GM12878 (cell line): Measurements from ENCODE around the gene ZNF804B. TPM values are rescaled to one million over a fixed set of nuclear protein-coding genes. Genes with fewer than 3 reads are reported as not detected.

Experiments used
- ATAC-seq: fragments of 200-7000 bp; cut with Tn5 transposase; 3 replicates; pipeline ENCODE4 v1.9.1; 2020; ENCODE audit warnings: mild to moderate bottlenecking, moderate library complexity
- BruUV-seq: library from RNA; stranded (reverse); fragments of 400-500 nt; replicated peaks from 2 replicates; lab custom pipeline; 2021; lab: Mats Ljungman, UMichigan
- CTCF ChIA-PET: fragments of 300-600 bp; sonication (Branson Sonifier 250); formaldehyde crosslinking; extraction: SDS; loops from one replicate; lab custom pipeline; 2021; ENCODE audit warnings: inconsistent platforms; lab: Yijun Ruan, JAX
- POLR2A ChIA-PET: fragments of 350-600 bp; formaldehyde crosslinking; extraction: SDS; loops from one replicate; lab custom pipeline; 2021; ENCODE audit warnings: inconsistent platforms; lab: Charles Lee
- RAD21 ChIA-PET: fragments of 300-600 bp; sonication (Branson Sonifier 250); formaldehyde crosslinking; loops from one replicate; lab custom pipeline; 2023; ENCODE audit warnings: antibody characterized with exemption; ENCODE audit not compliant: unreplicated experiment; lab: Charles Lee
- SMC1A ChIA-PET: fragments of 300-600 bp; sonication (Branson Sonifier 250); formaldehyde crosslinking; loops from one replicate; lab custom pipeline; 2023; ENCODE audit not compliant: unreplicated experiment, uncharacterized antibody; lab: Charles Lee
- DNase-seq: peaks from one replicate; pipeline ENCODE4 v3.0.0-alpha.2; 2011; ENCODE audit warnings: low read depth, low spot score
- FAIRE-seq: peaks from 3 replicates; lab custom pipeline; 2011; peaks lifted over from hg19 to GRCh38; lab: Jason Lieb, UNC
- H2AFZ ChIP-seq: 2 replicates; pipeline ENCODE4 v1.6.0; 2011; ENCODE audit warnings: low read depth, low read length, control low read depth; ENCODE audit not compliant: control insufficient read depth
- H3K27ac ChIP-seq: 2 replicates; pipeline ENCODE4 v1.5.1; 2011; ENCODE audit warnings: control low read depth; ENCODE audit not compliant: control insufficient read depth, insufficient read depth
- H3K27me3 ChIP-seq, 2 experiments: replicated peaks in 1 of 2; 2 replicates each; pipeline versions ENCODE4 v1.6.0 to v1.6.1; 2011; ENCODE audit warnings: low read length in 1 of 2; ENCODE audit not compliant: control insufficient read depth in 2 of 2, insufficient read depth in 2 of 2
- H3K36me3 ChIP-seq, 2 experiments: 2 replicates each; pipeline ENCODE4 v1.5.1; 2011; ENCODE audit warnings: low read length in 1 of 2; ENCODE audit not compliant: control insufficient read depth in 2 of 2, insufficient read depth in 2 of 2
- H3K4me1 ChIP-seq: 2 replicates; pipeline ENCODE4 v1.6.1; 2011; ENCODE audit warnings: mild to moderate bottlenecking, low read length, moderate library complexity, mixed read lengths; ENCODE audit not compliant: control insufficient read depth, insufficient read depth
- H3K4me2 ChIP-seq: 2 replicates; pipeline ENCODE4 v1.6.0; 2011; ENCODE audit warnings: control low read depth; ENCODE audit not compliant: control insufficient read depth, insufficient read depth
- H3K4me3 ChIP-seq: fragments of 200-600 bp; sonication (generic); 2 replicates; pipeline ENCODE4 v1.5.1; 2016
- H3K79me2 ChIP-seq: 2 replicates; pipeline ENCODE4 v1.6.0; 2011; ENCODE audit warnings: low read length; ENCODE audit not compliant: control insufficient read depth, insufficient read depth
- H3K9ac ChIP-seq: 2 replicates; pipeline ENCODE4 v1.8.0; 2011; ENCODE audit warnings: low read length, control low read depth, mixed read lengths; ENCODE audit not compliant: control insufficient read depth, insufficient read depth
- H3K9me3 ChIP-seq: replicated peaks from 3 replicates; pipeline ENCODE4 v1.5.1; 2011; ENCODE audit warnings: mild to moderate bottlenecking, low read length; ENCODE audit not compliant: control insufficient read depth, insufficient read depth
- H4K20me1 ChIP-seq: 2 replicates; pipeline ENCODE4 v1.6.0; 2011; ENCODE audit not compliant: control insufficient read depth, insufficient read depth
- CEBPB ChIP-seq, 2 experiments: fragments of 150-350 bp in 1 of 2; IDR thresholded peaks; 2 replicates each; pipeline ENCODE4 v1.6.1; 2012 to 2014; ENCODE audit warnings: low read depth in 2 of 2, low read length in 2 of 2, borderline replicate concordance in 1 of 2, inconsistent platforms in 1 of 2
- CHD2 ChIP-seq: IDR thresholded peaks from 2 replicates; pipeline ENCODE4 v1.6.1; 2011; ENCODE audit warnings: low read depth, low read length, improper control_type of control experiment, borderline replicate concordance
- CREM ChIP-seq: IDR thresholded peaks from 2 replicates; pipeline ENCODE4 v1.6.1; 2014; ENCODE audit warnings: antibody characterized with exemption, low read depth
- HDAC2 ChIP-seq: fragments of 200-600 bp; sonication (generic); IDR thresholded peaks from 2 replicates; pipeline ENCODE4 v1.6.1; 2017
- IRF4 ChIP-seq: IDR thresholded peaks from 2 replicates; pipeline ENCODE4 v1.6.1; 2011; ENCODE audit warnings: low read depth, low read length
- JUNB ChIP-seq: IDR thresholded peaks from 2 replicates; pipeline ENCODE4 v1.6.1; 2016; ENCODE audit warnings: antibody characterized with exemption, mild to moderate bottlenecking
- JUND ChIP-seq: IDR thresholded peaks from 2 replicates; pipeline ENCODE4 v1.6.1; 2012; ENCODE audit warnings: low read depth, mild to moderate bottlenecking, low read length, improper control_type of control experiment, moderate library complexity
- LARP7 ChIP-seq: fragments of 450-650 bp; IDR thresholded peaks from 2 replicates; pipeline ENCODE4 v1.6.1; 2017; ENCODE audit warnings: mild to moderate bottlenecking
- PML ChIP-seq: IDR thresholded peaks from 2 replicates; pipeline ENCODE4 v1.6.1; 2012; ENCODE audit warnings: low read length, inconsistent platforms
- ZNF207 ChIP-seq: fragments of 450-650 bp; IDR thresholded peaks from 2 replicates; pipeline ENCODE4 v1.6.1; 2014; ENCODE audit warnings: antibody characterized with exemption, mild to moderate bottlenecking, borderline replicate concordance
- ZNF217 ChIP-seq: fragments of 450-650 bp; IDR thresholded peaks from 2 replicates; pipeline ENCODE4 v1.6.1; 2017; ENCODE audit warnings: antibody characterized with exemption, mild to moderate bottlenecking
- ZNF622 ChIP-seq: fragments of 450-650 bp; IDR thresholded peaks from 2 replicates; pipeline ENCODE4 v1.6.1; 2017; ENCODE audit warnings: mild to moderate bottlenecking, inconsistent platforms
- ZSCAN29 ChIP-seq: fragments of 450-650 bp; IDR thresholded peaks from 2 replicates; pipeline ENCODE4 v1.6.1; 2017; ENCODE audit warnings: mild to moderate bottlenecking, moderate library complexity
- WGBS: methylation state at CpG from one replicate; pipeline ENCODE4 v1.1.6; 2016; ENCODE audit warnings: low lambda C conversion rate; ENCODE audit not compliant: insufficient replicate concordance, insufficient coverage; ENCODE audit errors: missing lambda C conversion rate; 5-methylcytosine and 5-hydroxymethylcytosine counted together
- in situ Hi-C: fragments of 300-500 bp; cut with MboI; formaldehyde crosslinking; loops from 9 replicates; pipeline ENCODE4 v1.14.3; 2018; ENCODE audit warnings: mixed read lengths
- intact Hi-C: fragments of 100-400 bp; cut with micrococcal nuclease; formaldehyde crosslinking; loops from one replicate; pipeline ENCODE4 v1.14.2; 2022; ENCODE audit not compliant: unreplicated experiment
- polyA plus RNA-seq, 11 experiments: library from polyadenylated mRNA; depleted of rRNA in 4 of 11; unstranded in 6 of 11; stranded (reverse) in 5 of 11; fragments of >200 nt; fragmentation: Nextera tagmentation in 4 of 11; fragmentation: Illumina TruSeq in 1 of 11; extraction: Ambion mirVana in 4 of 11; extraction: Trizol in 1 of 11; gene quantifications; 1 replicate in 1 of 11; 2 replicates in 10 of 11; pipeline versions ENCODE4 v1.2.1 to v1.2.3, GENCODE V29; 2011 to 2016; ENCODE audit warnings: inconsistent platforms in 2 of 11, missing spikeins in 2 of 11, low read depth in 1 of 11
- total RNA-seq, 4 experiments: library from RNA; depleted of rRNA in 3 of 4; stranded (reverse); fragments of >200 nt in 3 of 4; fragmentation: Illumina TruSeq in 1 of 4; extraction: Trizol in 1 of 4; gene quantifications; 2 replicates each; pipeline versions ENCODE4 v1.2.1 to v1.2.3, GENCODE V29; 2013 to 2021
- TF ChIP-seq, protein P1 (sequence below): fragments of 450-650 bp; IDR thresholded peaks from 2 replicates; pipeline ENCODE4 v1.6.1; 2017; ENCODE audit warnings: mild to moderate bottlenecking, moderate library complexity
- TF ChIP-seq, protein P2 (sequence below): IDR thresholded peaks from 2 replicates; pipeline ENCODE4 v1.6.1; 2012; ENCODE audit warnings: low read depth, low read length, improper control_type of control experiment
- TF ChIP-seq, protein P3 (sequence below): fragments of 450-650 bp; IDR thresholded peaks from 2 replicates; pipeline ENCODE4 v1.6.1; 2017; ENCODE audit warnings: borderline replicate concordance
- TF ChIP-seq, protein P4 (sequence below): IDR thresholded peaks from 2 replicates; pipeline ENCODE4 v1.6.1; 2011; ENCODE audit warnings: borderline replicate concordance, low read depth, mild to moderate bottlenecking, moderate library complexity, mixed read lengths, low read length; ENCODE audit not compliant: insufficient read depth; ENCODE audit errors: extremely low read length

Gene ZNF804B
- total and polyA plus RNA-seq, 10 of the 15 experiments (the other 5 are each of a cell fraction or from before 2014, with no cell fraction given): not detected

DNA sequence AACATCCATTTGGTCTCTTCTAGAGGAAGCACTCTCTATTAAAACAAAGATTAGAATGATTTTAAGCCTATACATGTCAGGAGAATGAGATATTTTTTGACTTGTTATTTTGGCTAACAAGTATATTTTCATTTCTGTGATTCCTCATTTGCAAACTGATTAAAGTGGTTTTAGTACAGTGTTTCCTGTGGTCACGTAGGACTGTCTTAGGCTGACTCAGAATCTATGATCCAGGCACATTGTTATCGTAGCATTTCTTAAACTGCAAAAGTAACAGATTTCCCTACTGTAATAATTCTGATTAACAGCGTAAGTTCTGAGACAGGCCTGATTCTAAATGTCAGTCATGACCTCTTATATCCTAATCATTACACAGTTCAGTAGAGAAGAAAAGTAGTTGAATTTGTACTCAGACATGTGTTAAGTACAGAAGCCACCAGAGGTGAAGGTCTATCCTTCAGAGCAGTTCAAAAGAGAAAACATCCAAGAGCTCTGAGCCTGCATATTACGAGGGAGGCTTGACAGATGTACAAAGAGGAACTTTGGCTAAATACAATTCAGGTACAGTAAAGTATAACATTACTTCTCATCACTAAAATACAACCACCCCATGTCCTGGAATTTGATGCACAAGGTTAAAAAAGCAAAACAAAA lies 160.1 kb downstream of the ZNF804B start (continued):
- TF ChIP-seq, protein P1, sequence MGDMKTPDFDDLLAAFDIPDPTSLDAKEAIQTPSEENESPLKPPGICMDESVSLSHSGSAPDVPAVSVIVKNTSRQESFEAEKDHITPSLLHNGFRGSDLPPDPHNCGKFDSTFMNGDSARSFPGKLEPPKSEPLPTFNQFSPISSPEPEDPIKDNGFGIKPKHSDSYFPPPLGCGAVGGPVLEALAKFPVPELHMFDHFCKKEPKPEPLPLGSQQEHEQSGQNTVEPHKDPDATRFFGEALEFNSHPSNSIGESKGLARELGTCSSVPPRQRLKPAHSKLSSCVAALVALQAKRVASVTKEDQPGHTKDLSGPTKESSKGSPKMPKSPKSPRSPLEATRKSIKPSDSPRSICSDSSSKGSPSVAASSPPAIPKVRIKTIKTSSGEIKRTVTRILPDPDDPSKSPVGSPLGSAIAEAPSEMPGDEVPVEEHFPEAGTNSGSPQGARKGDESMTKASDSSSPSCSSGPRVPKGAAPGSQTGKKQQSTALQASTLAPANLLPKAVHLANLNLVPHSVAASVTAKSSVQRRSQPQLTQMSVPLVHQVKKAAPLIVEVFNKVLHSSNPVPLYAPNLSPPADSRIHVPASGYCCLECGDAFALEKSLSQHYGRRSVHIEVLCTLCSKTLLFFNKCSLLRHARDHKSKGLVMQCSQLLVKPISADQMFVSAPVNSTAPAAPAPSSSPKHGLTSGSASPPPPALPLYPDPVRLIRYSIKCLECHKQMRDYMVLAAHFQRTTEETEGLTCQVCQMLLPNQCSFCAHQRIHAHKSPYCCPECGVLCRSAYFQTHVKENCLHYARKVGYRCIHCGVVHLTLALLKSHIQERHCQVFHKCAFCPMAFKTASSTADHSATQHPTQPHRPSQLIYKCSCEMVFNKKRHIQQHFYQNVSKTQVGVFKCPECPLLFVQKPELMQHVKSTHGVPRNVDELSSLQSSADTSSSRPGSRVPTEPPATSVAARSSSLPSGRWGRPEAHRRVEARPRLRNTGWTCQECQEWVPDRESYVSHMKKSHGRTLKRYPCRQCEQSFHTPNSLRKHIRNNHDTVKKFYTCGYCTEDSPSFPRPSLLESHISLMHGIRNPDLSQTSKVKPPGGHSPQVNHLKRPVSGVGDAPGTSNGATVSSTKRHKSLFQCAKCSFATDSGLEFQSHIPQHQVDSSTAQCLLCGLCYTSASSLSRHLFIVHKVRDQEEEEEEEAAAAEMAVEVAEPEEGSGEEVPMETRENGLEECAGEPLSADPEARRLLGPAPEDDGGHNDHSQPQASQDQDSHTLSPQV: no peak

DNA sequence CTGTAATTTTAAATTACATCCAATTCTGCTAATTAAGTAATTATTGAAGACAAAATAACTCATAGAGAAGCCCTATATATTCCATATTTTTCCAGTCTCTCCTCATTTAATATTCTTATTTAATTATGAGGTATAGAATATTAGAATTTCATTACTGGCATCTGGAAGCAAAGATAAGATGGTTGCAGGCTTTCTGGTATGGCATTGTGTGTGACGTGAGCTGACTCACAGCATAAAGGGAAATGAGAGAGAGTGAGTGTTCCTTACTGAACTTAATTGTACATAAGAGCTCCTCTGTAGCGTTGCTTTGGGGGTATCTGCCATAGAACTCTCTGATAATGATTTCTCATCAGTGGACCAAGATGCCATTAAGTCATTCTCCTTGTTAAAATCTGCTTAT lies 163.4 kb downstream of the ZNF804B start:
- CTCF ChIA-PET: no interaction called here
- no peaks in the 10 kb centered on the region for H3K9me3 ChIP-seq
- no peak overlapping the region for H3K27ac ChIP-seq
- no peak overlapping the region for H3K9ac ChIP-seq
- intact Hi-C loops (no loop called here), in situ Hi-C loops (no loop called here)
- H3K4me1 ChIP-seq: no peaks in the 10 kb centered on the region
- no peak for DNase-seq
- no peaks in the 10 kb centered on the region for H3K79me2 ChIP-seq
- SMC1A ChIA-PET: no interaction called here
- RAD21 ChIA-PET: no interaction called here
- no peak for ATAC-seq
- no peak for FAIRE-seq
- POLR2A ChIA-PET: no interaction called here
- no TSS peak for BruUV-seq
- H3K4me2 ChIP-seq: no peak overlapping the region
- H3K4me3 ChIP-seq: no peak overlapping the region
- H3K27me3 ChIP-seq: no peaks in the 10 kb centered on the region
- WGBS: 44% methylated on average over 2 of the region's 2 CpGs
- H2AFZ ChIP-seq: no peak overlapping the region
- no peaks in the 10 kb centered on the region for H4K20me1 ChIP-seq
- H3K36me3 ChIP-seq: no peaks in the 10 kb centered on the region
- TF ChIP-seq IRF4 (no peak), JUNB (no peak), CHD2 (no peak), CEBPB (IDR thresholded peaks at IDR 0.05; ENCODE audit: borderline replicate concordance in 1 of 2, low read depth in 2 of 2, low read length in 2 of 2) (no peak), JUND (no peak), ZNF207 (no peak), ZNF217 (no peak), PML (no peak), ZNF622 (no peak), CREM (no peak), ZSCAN29 (no peak), LARP7 (no peak), HDAC2 (no peak)
- TF ChIP-seq, protein P2, sequence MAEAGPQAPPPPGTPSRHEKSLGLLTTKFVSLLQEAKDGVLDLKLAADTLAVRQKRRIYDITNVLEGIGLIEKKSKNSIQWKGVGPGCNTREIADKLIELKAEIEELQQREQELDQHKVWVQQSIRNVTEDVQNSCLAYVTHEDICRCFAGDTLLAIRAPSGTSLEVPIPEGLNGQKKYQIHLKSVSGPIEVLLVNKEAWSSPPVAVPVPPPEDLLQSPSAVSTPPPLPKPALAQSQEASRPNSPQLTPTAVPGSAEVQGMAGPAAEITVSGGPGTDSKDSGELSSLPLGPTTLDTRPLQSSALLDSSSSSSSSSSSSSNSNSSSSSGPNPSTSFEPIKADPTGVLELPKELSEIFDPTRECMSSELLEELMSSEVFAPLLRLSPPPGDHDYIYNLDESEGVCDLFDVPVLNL: no peak
- TF ChIP-seq, protein P3, sequence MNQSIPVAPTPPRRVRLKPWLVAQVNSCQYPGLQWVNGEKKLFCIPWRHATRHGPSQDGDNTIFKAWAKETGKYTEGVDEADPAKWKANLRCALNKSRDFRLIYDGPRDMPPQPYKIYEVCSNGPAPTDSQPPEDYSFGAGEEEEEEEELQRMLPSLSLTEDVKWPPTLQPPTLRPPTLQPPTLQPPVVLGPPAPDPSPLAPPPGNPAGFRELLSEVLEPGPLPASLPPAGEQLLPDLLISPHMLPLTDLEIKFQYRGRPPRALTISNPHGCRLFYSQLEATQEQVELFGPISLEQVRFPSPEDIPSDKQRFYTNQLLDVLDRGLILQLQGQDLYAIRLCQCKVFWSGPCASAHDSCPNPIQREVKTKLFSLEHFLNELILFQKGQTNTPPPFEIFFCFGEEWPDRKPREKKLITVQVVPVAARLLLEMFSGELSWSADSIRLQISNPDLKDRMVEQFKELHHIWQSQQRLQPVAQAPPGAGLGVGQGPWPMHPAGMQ: no peak
- TF ChIP-seq, protein P4, sequence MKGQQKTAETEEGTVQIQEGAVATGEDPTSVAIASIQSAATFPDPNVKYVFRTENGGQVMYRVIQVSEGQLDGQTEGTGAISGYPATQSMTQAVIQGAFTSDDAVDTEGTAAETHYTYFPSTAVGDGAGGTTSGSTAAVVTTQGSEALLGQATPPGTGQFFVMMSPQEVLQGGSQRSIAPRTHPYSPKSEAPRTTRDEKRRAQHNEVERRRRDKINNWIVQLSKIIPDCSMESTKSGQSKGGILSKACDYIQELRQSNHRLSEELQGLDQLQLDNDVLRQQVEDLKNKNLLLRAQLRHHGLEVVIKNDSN: no peak
